GM12878 (cell line): ENCODE results near the gene TMTC3. TPM values are rescaled to one million over a fixed set of nuclear protein-coding genes. Genes with fewer than 3 reads are reported as not detected.

Experiments used
- ATAC-seq: fragments of 200-7000 bp; cut with Tn5 transposase; 3 replicates; pipeline ENCODE4 v1.9.1; 2020; ENCODE audit warnings: mild to moderate bottlenecking, moderate library complexity
- BruUV-seq: library from RNA; stranded (reverse); fragments of 400-500 nt; replicated peaks from 2 replicates; lab custom pipeline; 2021; lab: Mats Ljungman, UMichigan
- CTCF ChIA-PET: fragments of 300-600 bp; sonication (Branson Sonifier 250); formaldehyde crosslinking; extraction: SDS; loops from one replicate; lab custom pipeline; 2021; ENCODE audit warnings: inconsistent platforms; lab: Yijun Ruan, JAX
- POLR2A ChIA-PET: fragments of 350-600 bp; formaldehyde crosslinking; extraction: SDS; loops from one replicate; lab custom pipeline; 2021; ENCODE audit warnings: inconsistent platforms; lab: Charles Lee
- RAD21 ChIA-PET: fragments of 300-600 bp; sonication (Branson Sonifier 250); formaldehyde crosslinking; loops from one replicate; lab custom pipeline; 2023; ENCODE audit warnings: antibody characterized with exemption; ENCODE audit not compliant: unreplicated experiment; lab: Charles Lee
- SMC1A ChIA-PET: fragments of 300-600 bp; sonication (Branson Sonifier 250); formaldehyde crosslinking; loops from one replicate; lab custom pipeline; 2023; ENCODE audit not compliant: unreplicated experiment, uncharacterized antibody; lab: Charles Lee
- DNase-seq: peaks from one replicate; pipeline ENCODE4 v3.0.0-alpha.2; 2011; ENCODE audit warnings: low read depth, low spot score
- FAIRE-seq: peaks from 3 replicates; lab custom pipeline; 2011; peaks lifted over from hg19 to GRCh38; lab: Jason Lieb, UNC
- H2AFZ ChIP-seq: 2 replicates; pipeline ENCODE4 v1.6.0; 2011; ENCODE audit warnings: low read depth, low read length, control low read depth; ENCODE audit not compliant: control insufficient read depth
- H3K27ac ChIP-seq: 2 replicates; pipeline ENCODE4 v1.5.1; 2011; ENCODE audit warnings: control low read depth; ENCODE audit not compliant: control insufficient read depth, insufficient read depth
- H3K27me3 ChIP-seq, 2 experiments: replicated peaks in 1 of 2; 2 replicates each; pipeline versions ENCODE4 v1.6.0 to v1.6.1; 2011; ENCODE audit warnings: low read length in 1 of 2; ENCODE audit not compliant: control insufficient read depth in 2 of 2, insufficient read depth in 2 of 2
- H3K36me3 ChIP-seq, 2 experiments: 2 replicates each; pipeline ENCODE4 v1.5.1; 2011; ENCODE audit warnings: low read length in 1 of 2; ENCODE audit not compliant: control insufficient read depth in 2 of 2, insufficient read depth in 2 of 2
- H3K4me1 ChIP-seq: 2 replicates; pipeline ENCODE4 v1.6.1; 2011; ENCODE audit warnings: mild to moderate bottlenecking, low read length, moderate library complexity, mixed read lengths; ENCODE audit not compliant: control insufficient read depth, insufficient read depth
- H3K4me2 ChIP-seq: 2 replicates; pipeline ENCODE4 v1.6.0; 2011; ENCODE audit warnings: control low read depth; ENCODE audit not compliant: control insufficient read depth, insufficient read depth
- H3K4me3 ChIP-seq: fragments of 200-600 bp; sonication (generic); 2 replicates; pipeline ENCODE4 v1.5.1; 2016
- H3K79me2 ChIP-seq: 2 replicates; pipeline ENCODE4 v1.6.0; 2011; ENCODE audit warnings: low read length; ENCODE audit not compliant: control insufficient read depth, insufficient read depth
- H3K9ac ChIP-seq: 2 replicates; pipeline ENCODE4 v1.8.0; 2011; ENCODE audit warnings: low read length, control low read depth, mixed read lengths; ENCODE audit not compliant: control insufficient read depth, insufficient read depth
- H3K9me3 ChIP-seq: replicated peaks from 3 replicates; pipeline ENCODE4 v1.5.1; 2011; ENCODE audit warnings: mild to moderate bottlenecking, low read length; ENCODE audit not compliant: control insufficient read depth, insufficient read depth
- H4K20me1 ChIP-seq: 2 replicates; pipeline ENCODE4 v1.6.0; 2011; ENCODE audit not compliant: control insufficient read depth, insufficient read depth
- BACH1 ChIP-seq: fragments of 450-650 bp; IDR thresholded peaks from 2 replicates; pipeline ENCODE4 v1.6.1; 2017; ENCODE audit warnings: mild to moderate bottlenecking, borderline replicate concordance
- BCL11A ChIP-seq: IDR thresholded peaks from 2 replicates; pipeline ENCODE4 v1.6.1; 2011; ENCODE audit warnings: low read depth, low read length
- BRCA1 ChIP-seq: IDR thresholded peaks from 2 replicates; pipeline ENCODE4 v1.6.1; 2011; ENCODE audit warnings: low read depth, low read length, improper control_type of control experiment
- CEBPB ChIP-seq, 2 experiments: fragments of 150-350 bp in 1 of 2; IDR thresholded peaks; 2 replicates each; pipeline ENCODE4 v1.6.1; 2012 to 2014; ENCODE audit warnings: low read depth in 2 of 2, low read length in 2 of 2, borderline replicate concordance in 1 of 2, inconsistent platforms in 1 of 2
- EP300 ChIP-seq, 2 experiments: fragments of 150-350 bp in 1 of 2; IDR thresholded peaks; 2 replicates each; pipeline ENCODE4 v1.6.1; 2011 to 2012; ENCODE audit warnings: low read depth in 2 of 2, low read length in 2 of 2, borderline replicate concordance in 1 of 2, improper control_type of control experiment in 1 of 2, inconsistent platforms in 1 of 2; ENCODE audit not compliant: control insufficient read depth in 1 of 2
- FOS ChIP-seq: IDR thresholded peaks from 3 replicates; pipeline ENCODE4 v1.6.1; 2011; ENCODE audit warnings: borderline replicate concordance; ENCODE audit not compliant: insufficient read length; ENCODE audit errors: extremely low read depth
- FOXK2 ChIP-seq: fragments of 450-650 bp; IDR thresholded peaks from 2 replicates; pipeline ENCODE4 v1.6.1; 2017; ENCODE audit warnings: mild to moderate bottlenecking, moderate library complexity
- GATAD2B ChIP-seq: fragments of 450-650 bp; conservative IDR thresholded peaks from 2 replicates; pipeline ENCODE4 v1.6.1; 2017; ENCODE audit warnings: low read depth, mild to moderate bottlenecking, moderate library complexity
- PRDM15 ChIP-seq: fragments of 450-650 bp; formaldehyde crosslinking; IDR thresholded peaks from 2 replicates; pipeline ENCODE4 v1.4.0; 2020; ENCODE audit warnings: mild to moderate bottlenecking, moderate library complexity
- REST ChIP-seq: IDR thresholded peaks from 2 replicates; pipeline ENCODE4 v1.6.1; 2012; ENCODE audit warnings: mild to moderate bottlenecking, low read depth, low read length
- SIX5 ChIP-seq: IDR thresholded peaks from 2 replicates; pipeline ENCODE4 v1.6.1; 2011; ENCODE audit warnings: mild to moderate bottlenecking, low read depth, low read length, moderate library complexity; ENCODE audit not compliant: severe bottlenecking
- SPI1 ChIP-seq: IDR thresholded peaks from 2 replicates; pipeline ENCODE4 v1.6.1; 2011; ENCODE audit warnings: low read depth, mild to moderate bottlenecking, low read length, moderate library complexity, borderline replicate concordance; ENCODE audit not compliant: insufficient read depth
- SREBF2 ChIP-seq: IDR thresholded peaks from 2 replicates; pipeline ENCODE4 v1.6.1; 2012; ENCODE audit warnings: mild to moderate bottlenecking, low read length
- SRF ChIP-seq, 2 experiments: IDR thresholded peaks; 2 replicates each; pipeline ENCODE4 v1.6.1; 2011; ENCODE audit warnings: low read depth in 2 of 2, low read length in 2 of 2, mild to moderate bottlenecking in 1 of 2, moderate library complexity in 1 of 2
- WRNIP1 ChIP-seq: IDR thresholded peaks from 2 replicates; pipeline ENCODE4 v1.6.1; 2011; ENCODE audit warnings: low read depth, low read length, improper control_type of control experiment, borderline replicate concordance
- ZBTB33 ChIP-seq: fragments of 450-650 bp; IDR thresholded peaks from 2 replicates; pipeline ENCODE4 v1.6.1; 2017; ENCODE audit warnings: mild to moderate bottlenecking
- WGBS: methylation state at CpG from one replicate; pipeline ENCODE4 v1.1.6; 2016; ENCODE audit warnings: low lambda C conversion rate; ENCODE audit not compliant: insufficient replicate concordance, insufficient coverage; ENCODE audit errors: missing lambda C conversion rate; 5-methylcytosine and 5-hydroxymethylcytosine counted together
- in situ Hi-C: fragments of 300-500 bp; cut with MboI; formaldehyde crosslinking; loops from 9 replicates; pipeline ENCODE4 v1.14.3; 2018; ENCODE audit warnings: mixed read lengths
- intact Hi-C: fragments of 100-400 bp; cut with micrococcal nuclease; formaldehyde crosslinking; loops from one replicate; pipeline ENCODE4 v1.14.2; 2022; ENCODE audit not compliant: unreplicated experiment
- polyA plus RNA-seq, 11 experiments: library from polyadenylated mRNA; depleted of rRNA in 4 of 11; unstranded in 6 of 11; stranded (reverse) in 5 of 11; fragments of >200 nt; fragmentation: Nextera tagmentation in 4 of 11; fragmentation: Illumina TruSeq in 1 of 11; extraction: Ambion mirVana in 4 of 11; extraction: Trizol in 1 of 11; gene quantifications; 1 replicate in 1 of 11; 2 replicates in 10 of 11; pipeline versions ENCODE4 v1.2.1 to v1.2.3, GENCODE V29; 2011 to 2016; ENCODE audit warnings: inconsistent platforms in 2 of 11, missing spikeins in 2 of 11, low read depth in 1 of 11
- total RNA-seq, 4 experiments: library from RNA; depleted of rRNA in 3 of 4; stranded (reverse); fragments of >200 nt in 3 of 4; fragmentation: Illumina TruSeq in 1 of 4; extraction: Trizol in 1 of 4; gene quantifications; 2 replicates each; pipeline versions ENCODE4 v1.2.1 to v1.2.3, GENCODE V29; 2013 to 2021

TMTC3 gene
- total and polyA plus RNA-seq, 10 of the 15 experiments (the other 5 are each of a cell fraction or from before 2014, with no cell fraction given): 1.4 to 5.7 (median 3.5) TPM

GRCh38 chr12:88181881-88182280 lies 39.8 kb downstream of the TMTC3 start:
- Histone ChIP-seq H3K36me3 (no peaks in the 10 kb centered on the region), H3K27me3 (no peaks in the 10 kb centered on the region), H3K4me3 (no peak overlapping the region), H3K79me2 (no peaks in the 10 kb centered on the region), H3K9ac (no peak overlapping the region), H4K20me1 (no peaks in the 10 kb centered on the region), H3K27ac (no peak overlapping the region), H3K9me3 (no peaks in the 10 kb centered on the region), H2AFZ (no peak overlapping the region), H3K4me2 (no peak overlapping the region), H3K4me1 (no peaks in the 10 kb centered on the region)
- ChIA-PET SMC1A (interaction anchor here (1.1 kb wide), 1 partner anchor 10 kb away, joined by 4 read pairs; no protein-coding TSS in a partner anchor), POLR2A (interaction anchor here (0.7 kb wide), 1 partner anchor 7 kb away, joined by 3 read pairs; no protein-coding TSS in a partner anchor), RAD21 (no interaction called here), CTCF (no interaction called here)
- intact Hi-C loops: no loop called here
- DNase-seq (no peak), FAIRE-seq (no peak), ATAC-seq (no peak)
- no TSS peak for BruUV-seq
- no peak for TF ChIP-seq REST
- TF ChIP-seq SIX5: no peak
- no peak for TF ChIP-seq ZBTB33
- no peak for TF ChIP-seq PRDM15 (CRISPR knock-in tag)
- TF ChIP-seq FOXK2: no peak
- no peak for TF ChIP-seq EP300 (IDR thresholded peaks at IDR 0.05; ENCODE audit: borderline replicate concordance in 1 of 2, control insufficient read depth in 1 of 2, low read depth in 2 of 2, low read length in 2 of 2)
- TF ChIP-seq BCL11A: no peak
- TF ChIP-seq BRCA1: no peak
- TF ChIP-seq SRF (IDR thresholded peaks at IDR 0.05; ENCODE audit: low read depth in 2 of 2, low read length in 2 of 2): no peak
- no peak for TF ChIP-seq GATAD2B
- no peak for TF ChIP-seq SREBF2
- no peak for TF ChIP-seq CEBPB (IDR thresholded peaks at IDR 0.05; ENCODE audit: borderline replicate concordance in 1 of 2, low read depth in 2 of 2, low read length in 2 of 2)
- TF ChIP-seq FOS: no peak
- no peak for TF ChIP-seq SPI1
- TF ChIP-seq WRNIP1: no peak
- no peak for TF ChIP-seq BACH1
- in situ Hi-C loops: no loop called here
- WGBS: 99% methylated on average over 3 of the region's 3 CpGs
